Uterus (tissue), 4 donors: ENCODE measurements around the gene TRIM32. TPM values are rescaled to one million over a fixed set of nuclear protein-coding genes. Genes with fewer than 3 reads are reported as not detected.

Source experiments
- DNase-seq, 2 donors: peaks; one replicate each; pipeline ENCODE4 v3.0.0-alpha.2; 2019 to 2020
- H3K27ac ChIP-seq, 2 donors: fragments of 200-600 bp; sonication (generic); 1 replicate in 1 of 2; 2 replicates in 1 of 2; pipeline ENCODE4 v1.5.1; 2016 to 2018
- H3K27me3 ChIP-seq, 2 donors: fragments of 200-600 bp; sonication (generic); one replicate each; pipeline ENCODE4 v1.5.1; 2018 to 2019; ENCODE audit warnings: control low read depth in 1 of 2
- H3K36me3 ChIP-seq, 2 donors: fragments of 200-600 bp; sonication (generic); one replicate each; pipeline ENCODE4 v1.5.1; 2019; ENCODE audit warnings: control low read depth in 1 of 2
- H3K4me1 ChIP-seq, 2 donors: fragments of 200-600 bp; sonication (generic); one replicate each; pipeline ENCODE4 v1.5.1; 2018 to 2019; ENCODE audit warnings: control low read depth in 1 of 2
- H3K4me3 ChIP-seq, 2 donors: fragments of 200-600 bp; sonication (generic); 1 replicate in 1 of 2; 2 replicates in 1 of 2; pipeline ENCODE4 v1.5.1; 2018 to 2019; ENCODE audit warnings: mild to moderate bottlenecking in 1 of 2
- H3K9me3 ChIP-seq, 2 donors: fragments of 200-600 bp; sonication (generic); one replicate each; pipeline ENCODE4 v1.5.1; 2019; ENCODE audit warnings: control low read depth in 1 of 2
- POLR2A ChIP-seq, 2 donors: fragments of 450-650 bp; IDR thresholded peaks; one replicate each; pipeline ENCODE4 v1.6.1; 2016; ENCODE audit warnings: antibody characterized with exemption in 2 of 2, mild to moderate bottlenecking in 1 of 2, moderate library complexity in 1 of 2
- intact Hi-C: fragments of 100-400 bp; cut with DNase I; formaldehyde crosslinking; loops from one replicate; pipeline ENCODE4 v1.15.1; 2023; ENCODE audit warnings: low total_unique reads
- total RNA-seq, 4 donors: library from RNA; depleted of rRNA in 3 of 4; stranded (reverse); fragments of >200 nt in 3 of 4; gene quantifications; one replicate each; pipeline versions ENCODE4 v1.1.0 to v1.2.4, GENCODE V29; 2014 to 2023
- TF ChIP-seq, protein P1 (sequence below), 4 experiments: fragments of 200-600 bp in 2 of 4; fragments of 450-650 bp in 2 of 4; sonication (generic) in 2 of 4; IDR thresholded peaks; one replicate each; pipeline ENCODE4 v1.5.1; 2016 to 2019; ENCODE audit warnings: antibody characterized with exemption in 4 of 4, mild to moderate bottlenecking in 2 of 4, moderate library complexity in 1 of 4
- donor health status: DM: yes; HTN: yes; CAD: no.

Gene TRIM32
- total RNA-seq, 4 donors from 2014 or later, result 13.2 to 36.0 (median 25.3) TPM

DNA sequence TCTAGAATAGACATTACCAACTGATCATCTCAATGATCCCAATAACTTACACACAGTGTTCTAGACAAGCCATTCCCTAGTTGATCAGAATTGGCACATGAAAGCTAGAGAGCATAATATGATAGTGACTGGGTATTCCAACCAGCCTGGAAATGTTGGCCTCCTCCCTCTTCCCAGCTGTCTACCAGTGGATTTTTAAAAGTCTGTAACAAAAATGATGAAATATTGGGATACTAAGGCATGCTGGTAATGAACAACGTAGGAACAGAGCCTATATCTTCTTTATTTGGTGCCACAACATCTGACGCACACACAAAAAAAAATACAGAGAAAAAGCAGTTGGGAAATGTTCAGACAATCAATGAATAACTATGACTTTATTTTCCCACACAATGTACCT, 34.8 kb downstream of the TRIM32 start:
- Histone ChIP-seq H3K4me3 (no peak overlapping the region), H3K27ac (no peak overlapping the region), H3K9me3 (no peaks in the 10 kb centered on the region), H3K27me3 (no peaks in the 10 kb centered on the region), H3K36me3 (no peaks in the 10 kb centered on the region), H3K4me1 (no peaks in the 10 kb centered on the region)
- TF ChIP-seq, protein P1, sequence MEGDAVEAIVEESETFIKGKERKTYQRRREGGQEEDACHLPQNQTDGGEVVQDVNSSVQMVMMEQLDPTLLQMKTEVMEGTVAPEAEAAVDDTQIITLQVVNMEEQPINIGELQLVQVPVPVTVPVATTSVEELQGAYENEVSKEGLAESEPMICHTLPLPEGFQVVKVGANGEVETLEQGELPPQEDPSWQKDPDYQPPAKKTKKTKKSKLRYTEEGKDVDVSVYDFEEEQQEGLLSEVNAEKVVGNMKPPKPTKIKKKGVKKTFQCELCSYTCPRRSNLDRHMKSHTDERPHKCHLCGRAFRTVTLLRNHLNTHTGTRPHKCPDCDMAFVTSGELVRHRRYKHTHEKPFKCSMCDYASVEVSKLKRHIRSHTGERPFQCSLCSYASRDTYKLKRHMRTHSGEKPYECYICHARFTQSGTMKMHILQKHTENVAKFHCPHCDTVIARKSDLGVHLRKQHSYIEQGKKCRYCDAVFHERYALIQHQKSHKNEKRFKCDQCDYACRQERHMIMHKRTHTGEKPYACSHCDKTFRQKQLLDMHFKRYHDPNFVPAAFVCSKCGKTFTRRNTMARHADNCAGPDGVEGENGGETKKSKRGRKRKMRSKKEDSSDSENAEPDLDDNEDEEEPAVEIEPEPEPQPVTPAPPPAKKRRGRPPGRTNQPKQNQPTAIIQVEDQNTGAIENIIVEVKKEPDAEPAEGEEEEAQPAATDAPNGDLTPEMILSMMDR (IDR thresholded peaks at IDR 0.05), result no peak
- TF ChIP-seq POLR2A (IDR thresholded peaks at IDR 0.05), result no peak
- intact Hi-C loops, result no loop called here
- no peak for DNase-seq

DNA sequence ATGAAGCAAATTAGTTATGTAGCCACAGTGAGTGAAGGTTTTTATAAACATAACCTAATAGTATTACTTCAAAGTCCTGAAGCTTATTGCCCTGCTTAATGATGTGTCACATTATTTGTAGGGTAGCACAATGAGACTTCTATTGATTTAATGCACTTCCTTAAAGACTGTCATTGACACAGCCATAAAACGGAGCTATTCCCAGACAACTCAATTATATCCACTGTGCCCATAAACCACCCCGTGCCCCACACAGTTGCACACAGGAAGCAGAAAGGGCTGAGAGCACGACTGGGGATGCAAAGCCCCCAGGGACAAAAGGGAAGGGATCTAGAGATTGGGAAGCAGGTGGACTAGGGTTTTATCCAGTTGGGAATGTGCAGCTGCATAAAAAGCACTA, 37.0 kb downstream of the TRIM32 start:
- no peak for DNase-seq
- no peak overlapping the region for H3K4me3 ChIP-seq
- intact Hi-C loops, result no loop called here
- no peaks in the 10 kb centered on the region for H3K9me3 ChIP-seq
- H3K4me1 ChIP-seq, result no peaks in the 10 kb centered on the region
- TF ChIP-seq, protein P1 (IDR thresholded peaks at IDR 0.05), result no peak
- no peak for TF ChIP-seq POLR2A (IDR thresholded peaks at IDR 0.05)
- no peaks in the 10 kb centered on the region for H3K27me3 ChIP-seq
- no peak overlapping the region for H3K27ac ChIP-seq
- H3K36me3 ChIP-seq, result no peaks in the 10 kb centered on the region

DNA sequence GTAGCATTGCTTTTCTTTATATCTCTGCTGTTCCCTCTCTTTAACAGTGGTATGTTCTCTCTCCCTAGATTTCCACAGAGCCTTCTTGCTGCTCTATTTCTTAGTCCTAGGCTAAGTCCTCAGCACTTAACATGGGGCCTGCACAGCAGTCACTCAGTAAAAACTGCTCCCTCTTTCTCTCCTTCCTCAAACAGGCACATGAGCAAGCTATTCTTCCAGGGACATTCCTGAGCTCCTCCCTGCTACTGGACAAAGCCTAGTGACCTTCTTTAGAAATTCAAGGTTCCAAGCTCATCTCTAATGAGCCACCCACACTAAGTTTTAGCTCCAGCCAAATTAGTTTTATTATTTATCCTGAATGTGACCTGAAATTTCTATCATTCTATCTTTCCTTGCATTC, 39.5 kb downstream of the TRIM32 start:
- Histone ChIP-seq H3K36me3 (no peaks in the 10 kb centered on the region), H3K27me3 (no peaks in the 10 kb centered on the region), H3K4me1 (no peaks in the 10 kb centered on the region), H3K9me3 (no peaks in the 10 kb centered on the region), H3K27ac (no peak overlapping the region), H3K4me3 (no peak overlapping the region)
- intact Hi-C loops, result no loop called here
- DNase-seq, result no peak
- TF ChIP-seq POLR2A (IDR thresholded peaks at IDR 0.05), result no peak
- TF ChIP-seq, protein P1 (IDR thresholded peaks at IDR 0.05), result no peak

DNA sequence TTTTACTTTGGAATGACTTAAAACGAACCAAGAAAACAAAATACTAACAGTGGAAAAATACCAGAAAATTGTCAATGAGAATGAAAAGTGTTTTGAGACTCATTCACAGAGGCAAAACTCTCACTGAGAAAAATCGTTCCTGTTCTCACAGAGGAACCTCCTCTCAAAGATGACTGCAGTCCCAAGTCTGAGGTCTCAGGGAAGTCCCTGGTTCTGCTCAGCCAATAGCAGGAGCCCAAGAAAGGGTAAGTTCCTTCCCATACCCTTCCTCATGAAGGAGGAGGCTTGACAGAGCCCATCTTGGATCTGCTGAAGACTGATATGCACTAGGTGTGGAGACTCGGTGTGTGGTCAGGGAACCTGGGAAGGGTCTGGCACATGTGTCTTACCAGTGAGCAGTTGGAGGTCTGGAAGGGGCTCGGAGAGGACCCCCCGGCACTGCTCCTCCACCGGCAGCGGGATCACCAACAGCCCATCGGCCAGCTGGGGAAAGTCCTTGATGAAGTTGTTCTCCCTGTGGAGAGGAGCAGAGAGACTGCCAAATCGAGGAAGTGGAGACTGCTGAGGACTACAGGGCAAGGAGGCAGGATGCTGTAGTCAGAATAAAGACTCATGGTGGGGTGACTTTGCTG, 46.0 kb downstream of the TRIM32 start:
- Histone ChIP-seq H3K4me3 (no peak overlapping the region), H3K27me3 (no peaks in the 10 kb centered on the region), H3K9me3 (no peaks in the 10 kb centered on the region), H3K4me1 (no peaks in the 10 kb centered on the region), H3K36me3 (no peaks in the 10 kb centered on the region), H3K27ac (no peak overlapping the region)
- no peak for TF ChIP-seq POLR2A (IDR thresholded peaks at IDR 0.05)
- TF ChIP-seq, protein P1 (IDR thresholded peaks at IDR 0.05), result no peak
- intact Hi-C loops, result no loop called here
- no peak for DNase-seq

DNA sequence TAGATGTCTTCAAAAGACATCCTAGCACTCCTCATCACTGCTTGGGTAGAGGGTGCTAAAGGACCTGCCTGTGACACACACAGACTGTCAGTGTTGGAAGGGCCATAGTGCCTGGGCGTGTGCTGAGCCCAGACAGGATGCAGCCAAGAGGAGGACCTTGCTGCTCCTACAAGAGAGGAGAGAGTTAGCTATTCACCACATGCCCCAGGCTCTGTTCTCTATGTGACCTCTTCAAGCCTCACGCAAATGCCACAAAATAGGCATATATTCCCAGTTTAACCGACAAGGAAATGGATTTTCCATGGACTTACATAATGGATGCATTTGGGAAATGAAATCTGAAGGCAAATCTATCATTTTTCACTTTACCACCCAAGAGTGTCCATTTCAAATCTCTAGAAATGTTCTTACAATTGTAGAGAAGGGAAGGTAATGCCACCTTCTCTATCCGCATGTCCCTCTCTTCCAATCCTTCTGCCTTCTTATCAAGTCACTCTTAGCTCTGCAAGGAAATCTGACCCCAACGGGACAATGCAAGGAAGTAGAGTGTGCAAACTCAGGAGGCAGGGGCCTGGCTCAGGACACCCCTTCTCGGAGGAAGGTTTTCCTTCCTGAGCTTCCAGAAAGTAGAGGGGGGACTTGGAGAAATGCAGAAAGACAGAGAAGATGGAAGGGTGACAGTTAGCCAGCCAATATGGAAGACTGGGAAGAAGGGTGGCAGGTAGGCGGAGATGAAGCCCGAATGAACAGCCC, 49.5 kb downstream of the TRIM32 start:
- intact Hi-C loops, result no loop called here
- Histone ChIP-seq H3K9me3 (no peaks in the 10 kb centered on the region), H3K27ac (no peak overlapping the region)

More for the DNA sequence above, 49.5 kb downstream of the TRIM32 start:
- H3K36me3 ChIP-seq, result no peaks in the 10 kb centered on the region
- DNase-seq, result no peak
- H3K27me3 ChIP-seq, result no peaks in the 10 kb centered on the region
- no peak overlapping the region for H3K4me3 ChIP-seq
- H3K4me1 ChIP-seq, result no peaks in the 10 kb centered on the region
- TF ChIP-seq, protein P1 (IDR thresholded peaks at IDR 0.05), result no peak
